H1 (cell line): ENCODE measurements around the gene IL3.

ENCODE experiments used
- POLR2A ChIP-seq, 2 experiments: IDR thresholded peaks; 1 replicate in 1 of 2; 2 replicates in 1 of 2; pipeline ENCODE4 v1.6.1; 2011; ENCODE audit warnings: low read depth in 2 of 2, low read length in 2 of 2, mild to moderate bottlenecking in 2 of 2; ENCODE audit errors: control extremely low read depth in 1 of 2
- TF ChIP-seq, protein P1 (sequence below), 3 experiments: IDR thresholded peaks; 1 replicate in 2 of 3; 2 replicates in 1 of 3; pipeline versions ENCODE4 v1.5.1 to v1.6.1; 2011; ENCODE audit warnings: low read length in 3 of 3, mild to moderate bottlenecking in 3 of 3, inconsistent platforms in 2 of 3, low read depth in 1 of 3, moderate library complexity in 1 of 3; ENCODE audit not compliant: insufficient read depth in 1 of 3; ENCODE audit errors: control extremely low read depth in 1 of 3

DNA sequence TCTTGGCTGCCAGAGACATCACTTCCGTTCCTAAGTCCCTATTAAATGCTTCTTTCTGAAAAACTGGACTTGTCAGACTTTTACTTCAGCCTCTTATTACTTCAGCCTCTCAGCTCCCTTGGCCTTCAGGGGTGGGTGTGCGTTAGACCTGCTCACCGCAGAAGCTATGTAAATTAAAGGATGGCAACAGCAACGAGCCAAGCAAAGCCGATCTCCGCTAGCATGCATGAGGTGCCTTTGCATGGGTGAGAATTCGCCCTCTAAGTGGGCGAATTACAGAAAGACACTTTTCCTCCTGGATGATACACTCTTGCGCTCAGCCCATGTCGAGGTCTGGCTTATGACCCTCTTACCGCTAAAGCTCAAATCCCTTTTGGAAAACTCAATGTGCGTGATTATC, 10.9 kb upstream of the IL3 start:
- TF ChIP-seq, protein P1, sequence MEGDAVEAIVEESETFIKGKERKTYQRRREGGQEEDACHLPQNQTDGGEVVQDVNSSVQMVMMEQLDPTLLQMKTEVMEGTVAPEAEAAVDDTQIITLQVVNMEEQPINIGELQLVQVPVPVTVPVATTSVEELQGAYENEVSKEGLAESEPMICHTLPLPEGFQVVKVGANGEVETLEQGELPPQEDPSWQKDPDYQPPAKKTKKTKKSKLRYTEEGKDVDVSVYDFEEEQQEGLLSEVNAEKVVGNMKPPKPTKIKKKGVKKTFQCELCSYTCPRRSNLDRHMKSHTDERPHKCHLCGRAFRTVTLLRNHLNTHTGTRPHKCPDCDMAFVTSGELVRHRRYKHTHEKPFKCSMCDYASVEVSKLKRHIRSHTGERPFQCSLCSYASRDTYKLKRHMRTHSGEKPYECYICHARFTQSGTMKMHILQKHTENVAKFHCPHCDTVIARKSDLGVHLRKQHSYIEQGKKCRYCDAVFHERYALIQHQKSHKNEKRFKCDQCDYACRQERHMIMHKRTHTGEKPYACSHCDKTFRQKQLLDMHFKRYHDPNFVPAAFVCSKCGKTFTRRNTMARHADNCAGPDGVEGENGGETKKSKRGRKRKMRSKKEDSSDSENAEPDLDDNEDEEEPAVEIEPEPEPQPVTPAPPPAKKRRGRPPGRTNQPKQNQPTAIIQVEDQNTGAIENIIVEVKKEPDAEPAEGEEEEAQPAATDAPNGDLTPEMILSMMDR (IDR thresholded peaks at IDR 0.05; ENCODE audit: control extremely low read depth in 1 of 3, insufficient read depth in 1 of 3, low read depth in 1 of 3, low read length in 3 of 3), result no peak
- no peak for TF ChIP-seq POLR2A (IDR thresholded peaks at IDR 0.05; ENCODE audit: control extremely low read depth in 1 of 2, low read depth in 2 of 2, low read length in 2 of 2)
